HG02588 (cell line): ENCODE data around the gene CAMK1D.
"Not testable (repeated sequence)": the region's sequence is repeated elsewhere in the genome, so short reads cannot be mapped to it uniquely, and the experiment has no call there.

Source experiments
- ATAC-seq: cut with Tn5 transposase; IDR thresholded peaks from one replicate; pipeline ENCODE4 v1.9.1; 2021; ENCODE audit warnings: mild to moderate bottlenecking, moderate library complexity; ENCODE audit not compliant: unreplicated experiment

CAMK1D gene

GRCh38 chr10:12489357-12489756, 140.0 kb downstream of the CAMK1D start:
- no peak for ATAC-seq

GRCh38 chr10:12489806-12490205, 140.5 kb downstream of the CAMK1D start:
- no peak for ATAC-seq

GRCh38 chr10:12490963-12491362, 141.6 kb downstream of the CAMK1D start:
- ATAC-seq = no peak

- ATAC-seq = no peak
These were observed 142.1 kb downstream of the CAMK1D start for GRCh38 chr10:12491491-12491890.

- no peak for ATAC-seq
These were observed 142.7 kb downstream of the CAMK1D start for GRCh38 chr10:12492016-12492415.

GRCh38 chr10:12497046-12497445, 147.7 kb downstream of the CAMK1D start:
- not testable (repeated sequence) for ATAC-seq

- ATAC-seq = no peak
These were observed 150.0 kb downstream of the CAMK1D start for GRCh38 chr10:12499076-12499986.

- ATAC-seq = no peak
These were observed 151.3 kb downstream of the CAMK1D start for GRCh38 chr10:12500381-12501303.

GRCh38 chr10:12501324-12501723, 152.0 kb downstream of the CAMK1D start:
- no peak for ATAC-seq

- ATAC-seq = no peak
These were observed 152.6 kb downstream of the CAMK1D start for GRCh38 chr10:12501841-12502525.

GRCh38 chr10:12502526-12503274, 153.4 kb downstream of the CAMK1D start:
- no peak for ATAC-seq

GRCh38 chr10:12503311-12503710, 154.0 kb downstream of the CAMK1D start:
- no peak for ATAC-seq

- ATAC-seq = no peak
These were observed 154.8 kb downstream of the CAMK1D start for GRCh38 chr10:12504176-12504575.

- no peak for ATAC-seq
These were observed 155.3 kb downstream of the CAMK1D start for GRCh38 chr10:12504628-12505027.

GRCh38 chr10:12505683-12506082, 156.3 kb downstream of the CAMK1D start:
- no peak for ATAC-seq

GRCh38 chr10:12507165-12507850, 158.0 kb downstream of the CAMK1D start:
- no peak for ATAC-seq

GRCh38 chr10:12508165-12508564, 158.8 kb downstream of the CAMK1D start:
- ATAC-seq = no peak

GRCh38 chr10:12509016-12509793, 159.9 kb downstream of the CAMK1D start:
- ATAC-seq = no peak

- no peak for ATAC-seq
These were observed 160.4 kb downstream of the CAMK1D start for GRCh38 chr10:12509794-12510100.
